Stimulated activated naive CD8-positive, alpha-beta T cell treated with anti-CD3 and anti-CD28 coated beads, Interleukin-15, Interleukin-2, amounts not matched to agents 100 U/mL and 50 U/mL, for 24 hours (primary cell): ENCODE data around the gene LMAN2.
"Not testable (repeated sequence)": the region's sequence is repeated elsewhere in the genome, so short reads cannot be mapped to it uniquely, and the experiment has no call there.

ENCODE experiments used
- ATAC-seq: fragments of 150-1000 bp; cut with Tn5 transposase; one replicate; pipeline ENCODE4 v1.10.0; 2021
- DNase-seq: peaks from one replicate; pipeline ENCODE4 v3.0.0; 2021

LMAN2 gene

DNA sequence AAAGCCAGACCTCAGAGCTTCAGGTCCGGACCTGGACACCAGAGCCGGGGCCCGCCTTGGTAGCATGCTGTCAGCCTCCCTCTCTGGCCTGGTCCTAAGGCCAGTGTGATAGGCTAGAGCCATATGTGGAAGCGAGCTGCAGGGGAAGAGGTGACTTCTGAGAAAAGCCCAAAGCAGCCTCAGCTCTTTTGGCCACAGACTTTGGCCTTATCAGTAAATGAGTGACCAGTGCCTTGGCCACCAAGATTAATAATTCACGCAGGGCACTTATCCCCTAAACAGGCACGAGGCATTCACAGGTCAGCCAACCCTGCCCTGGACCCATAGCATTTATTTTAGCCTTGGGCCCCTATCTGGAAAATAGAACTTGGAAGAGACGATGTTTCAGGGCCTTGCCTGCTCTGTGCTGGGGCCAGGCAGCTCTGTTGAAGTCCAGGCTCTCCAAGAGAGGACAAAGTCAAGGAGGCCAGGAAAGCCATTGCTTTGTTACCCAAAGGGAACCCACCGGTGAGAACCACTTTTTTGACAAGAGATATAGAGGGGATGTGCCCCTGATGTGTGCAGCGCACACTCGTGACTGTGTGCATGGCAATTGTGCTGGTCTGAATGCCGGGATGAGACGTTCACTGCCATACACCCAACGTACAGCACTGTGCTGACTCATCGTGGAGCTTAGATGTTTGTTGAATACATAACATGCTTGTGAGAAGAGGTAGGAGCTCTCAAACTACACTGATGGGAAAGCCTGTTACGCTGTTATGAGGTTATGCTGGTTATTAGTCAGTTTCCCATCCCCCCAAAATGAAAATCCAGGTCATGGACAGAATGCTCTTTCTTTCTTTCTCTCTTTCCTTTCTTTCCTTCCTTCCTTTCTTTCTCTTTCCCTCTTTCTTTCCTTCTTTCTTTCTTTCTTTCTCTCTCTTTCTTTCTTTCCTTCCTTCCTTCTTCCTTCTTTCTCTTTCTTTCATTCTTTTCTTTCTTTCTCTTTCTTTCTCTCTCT is 27.7 kb upstream of the LMAN2 start:
- ATAC-seq (peak; percentile 85), DNase-seq (no peak)

DNA sequence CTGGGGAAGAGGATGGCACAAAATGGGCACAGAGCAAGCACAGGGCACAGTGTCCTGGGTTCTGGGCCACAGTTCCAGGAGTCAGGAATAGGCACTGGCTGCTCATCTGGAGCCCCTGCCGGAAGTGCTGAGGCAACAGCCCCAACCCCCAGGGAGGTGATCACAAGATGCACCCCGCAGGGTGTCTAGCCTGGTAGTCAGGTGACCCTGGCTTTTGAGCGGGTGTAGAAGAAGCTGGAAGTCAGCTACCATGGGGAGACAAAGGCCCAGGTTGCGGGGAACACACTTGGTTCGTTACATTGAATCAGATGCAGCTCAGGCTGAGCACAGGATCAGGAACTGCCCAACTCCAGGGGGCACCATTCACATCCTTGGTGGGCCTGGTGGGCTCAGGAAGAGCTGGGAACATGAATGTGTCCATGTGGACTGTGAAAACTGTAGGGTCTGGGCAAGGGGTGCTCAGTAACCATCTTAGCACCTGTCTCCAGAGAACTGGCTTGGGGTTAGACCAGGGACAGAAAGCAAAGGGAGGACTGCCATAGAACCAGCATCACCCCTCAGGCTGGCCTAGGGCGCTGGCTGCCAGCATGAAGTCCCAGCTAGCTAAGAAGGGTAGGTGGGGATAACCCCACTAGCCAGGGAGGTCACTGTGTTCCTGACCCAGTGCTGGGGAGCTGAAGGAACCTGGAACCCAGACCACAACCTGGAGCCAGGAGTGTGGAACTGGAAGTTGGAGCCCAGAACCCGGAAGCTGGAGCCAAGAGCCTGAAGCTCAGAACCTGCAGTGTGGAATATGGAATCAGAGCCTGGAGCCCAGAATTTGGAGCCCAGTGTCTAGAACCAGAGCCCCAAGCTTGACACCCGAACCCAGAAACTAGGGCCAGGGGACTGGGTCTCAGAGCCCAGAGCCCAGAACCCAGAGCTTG is 26.6 kb upstream of the LMAN2 start:
- ATAC-seq = no peak
- no peak for DNase-seq

DNA sequence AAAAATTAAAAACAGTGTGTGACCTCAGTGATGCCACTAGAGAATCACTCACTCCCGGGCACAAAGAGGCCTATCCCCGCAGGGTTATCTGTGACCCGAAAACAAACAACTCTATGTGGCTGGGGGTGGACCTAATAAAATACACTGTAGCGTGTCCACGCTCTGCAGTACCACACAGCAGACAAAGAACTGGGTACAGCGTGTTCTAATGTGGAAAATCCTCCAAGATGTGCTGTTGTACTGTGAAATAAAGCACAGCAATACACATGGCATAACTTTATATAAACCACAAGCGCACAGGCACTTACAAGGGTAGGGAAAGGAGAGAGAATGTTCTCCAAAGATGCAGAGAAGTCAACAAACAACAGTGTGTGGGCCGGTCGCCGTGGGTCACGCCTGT is 24.6 kb upstream of the LMAN2 start:
- no peak for DNase-seq
- no peak for ATAC-seq

DNA sequence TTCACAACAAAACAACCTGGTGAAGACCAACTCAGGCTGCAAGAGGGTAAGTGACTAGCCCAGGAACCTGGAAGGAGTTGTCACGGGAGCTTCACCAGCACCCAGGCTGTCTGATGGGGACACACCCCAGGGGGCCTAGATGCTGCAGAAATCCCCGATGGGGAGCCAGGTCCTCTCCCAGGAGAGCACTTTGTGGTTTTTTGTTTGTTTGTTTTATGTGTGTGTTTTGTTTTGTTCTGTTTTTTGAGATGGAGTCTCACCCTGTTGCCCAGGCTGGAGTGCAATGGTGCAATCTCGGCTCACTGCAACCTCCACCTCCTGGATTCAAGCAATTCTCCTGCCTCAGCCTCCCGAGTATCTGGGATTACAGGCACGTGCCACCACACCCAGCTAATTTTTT is 24.0 kb upstream of the LMAN2 start:
- ATAC-seq, DNase-seq: not testable (repeated sequence)

DNA sequence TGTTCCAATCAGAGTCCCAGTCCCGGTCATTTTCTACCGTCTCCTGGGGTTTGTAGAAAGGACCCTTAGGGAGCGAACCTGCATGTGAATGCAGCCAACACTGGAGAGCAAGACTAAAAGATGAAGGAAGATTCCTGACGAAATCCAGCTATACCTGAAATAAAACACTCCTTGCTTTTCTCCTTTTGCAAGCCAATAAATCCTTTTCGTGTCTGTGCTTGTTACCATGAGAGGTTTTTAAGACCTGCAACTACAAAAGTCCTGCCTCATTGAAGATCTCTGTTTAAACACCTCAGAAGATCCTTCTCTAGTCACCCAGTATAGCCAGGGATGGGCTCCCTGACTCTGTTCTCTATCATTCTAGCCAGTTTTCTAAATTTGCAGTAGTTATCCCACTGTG is 22.7 kb upstream of the LMAN2 start:
- DNase-seq (no peak), ATAC-seq (no peak)

DNA sequence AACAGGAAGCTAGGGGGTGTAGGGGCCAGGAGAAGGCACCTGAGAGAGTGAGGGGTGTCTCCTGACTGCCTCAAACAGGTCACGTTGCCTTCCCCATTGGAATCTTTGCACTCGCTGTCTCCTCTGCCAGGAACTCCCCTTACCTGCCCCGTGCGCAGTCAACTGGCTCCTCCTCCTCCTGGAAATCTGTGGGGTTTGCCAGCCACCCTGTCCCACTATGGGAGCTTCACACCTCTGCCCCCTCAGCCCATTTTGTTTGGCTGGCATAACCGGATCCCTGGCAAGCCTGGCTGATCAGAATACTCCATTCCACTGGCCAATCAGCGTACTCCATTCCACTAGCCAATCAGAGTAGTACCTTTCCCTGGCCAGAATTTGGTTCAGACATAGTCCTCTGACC is 22.3 kb upstream of the LMAN2 start:
- ATAC-seq = no peak
- DNase-seq = no peak

DNA sequence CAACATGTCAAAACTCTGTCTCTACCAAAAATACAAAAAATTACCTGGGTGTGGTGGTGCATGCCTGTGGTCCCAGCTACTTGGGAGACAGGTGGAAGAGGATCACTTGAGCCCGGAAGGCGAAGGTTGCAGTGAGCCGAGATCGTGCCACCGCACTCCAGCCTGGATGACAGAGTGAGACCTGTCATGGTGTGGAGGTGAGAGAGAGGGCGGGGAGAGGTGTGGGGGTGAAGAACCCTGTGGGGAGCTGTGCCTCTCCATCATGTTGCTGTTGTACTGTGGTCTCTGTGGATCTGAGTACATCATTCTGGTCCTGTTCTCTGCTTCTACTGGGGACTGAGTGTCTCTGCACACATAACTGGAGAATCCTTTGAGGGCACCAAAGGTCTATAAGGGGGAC is 21.4 kb upstream of the LMAN2 start:
- ATAC-seq (no peak), DNase-seq (no peak)

DNA sequence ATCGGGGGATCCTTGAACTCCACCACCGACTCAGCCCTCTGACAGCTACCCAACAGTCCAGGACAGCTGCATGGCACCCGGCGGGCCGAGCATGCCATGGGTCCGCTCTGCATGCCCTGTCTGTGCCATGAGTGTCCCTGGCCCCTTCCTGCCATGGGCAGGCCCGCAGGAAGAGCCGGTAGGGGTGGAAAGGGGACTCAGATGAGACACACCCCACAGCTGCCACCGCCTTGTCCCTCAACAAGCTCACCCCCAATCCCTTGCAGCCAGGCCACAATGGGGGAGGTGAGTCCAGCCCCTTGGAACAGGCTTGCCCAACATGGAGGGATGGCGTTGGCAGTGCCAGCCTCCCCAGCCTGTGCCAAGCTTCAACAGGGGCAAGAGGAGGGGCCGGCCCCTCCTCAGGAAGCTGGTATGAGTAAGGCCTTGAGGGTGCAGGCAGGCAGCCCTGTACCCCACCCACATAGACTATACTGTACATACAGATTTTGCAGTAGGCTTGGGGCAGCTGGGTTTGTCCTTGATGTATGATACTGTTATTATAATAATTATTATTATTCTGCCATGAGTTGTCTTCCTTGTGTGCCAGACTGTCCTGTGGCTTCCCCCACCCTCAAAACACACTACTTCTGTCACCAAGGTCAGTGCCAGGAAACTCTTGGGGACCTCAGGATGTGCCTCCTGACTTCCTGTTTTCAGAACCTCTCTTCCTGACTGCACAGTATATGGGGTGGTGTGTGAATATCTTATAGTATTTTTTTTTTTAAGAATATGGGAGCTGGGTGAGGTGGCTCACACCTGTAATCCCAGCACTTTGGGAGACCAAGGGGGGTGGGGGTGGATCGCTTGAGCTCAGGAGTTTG is 20.8 kb upstream of the LMAN2 start:
- DNase-seq (no peak), ATAC-seq (no peak)

DNA sequence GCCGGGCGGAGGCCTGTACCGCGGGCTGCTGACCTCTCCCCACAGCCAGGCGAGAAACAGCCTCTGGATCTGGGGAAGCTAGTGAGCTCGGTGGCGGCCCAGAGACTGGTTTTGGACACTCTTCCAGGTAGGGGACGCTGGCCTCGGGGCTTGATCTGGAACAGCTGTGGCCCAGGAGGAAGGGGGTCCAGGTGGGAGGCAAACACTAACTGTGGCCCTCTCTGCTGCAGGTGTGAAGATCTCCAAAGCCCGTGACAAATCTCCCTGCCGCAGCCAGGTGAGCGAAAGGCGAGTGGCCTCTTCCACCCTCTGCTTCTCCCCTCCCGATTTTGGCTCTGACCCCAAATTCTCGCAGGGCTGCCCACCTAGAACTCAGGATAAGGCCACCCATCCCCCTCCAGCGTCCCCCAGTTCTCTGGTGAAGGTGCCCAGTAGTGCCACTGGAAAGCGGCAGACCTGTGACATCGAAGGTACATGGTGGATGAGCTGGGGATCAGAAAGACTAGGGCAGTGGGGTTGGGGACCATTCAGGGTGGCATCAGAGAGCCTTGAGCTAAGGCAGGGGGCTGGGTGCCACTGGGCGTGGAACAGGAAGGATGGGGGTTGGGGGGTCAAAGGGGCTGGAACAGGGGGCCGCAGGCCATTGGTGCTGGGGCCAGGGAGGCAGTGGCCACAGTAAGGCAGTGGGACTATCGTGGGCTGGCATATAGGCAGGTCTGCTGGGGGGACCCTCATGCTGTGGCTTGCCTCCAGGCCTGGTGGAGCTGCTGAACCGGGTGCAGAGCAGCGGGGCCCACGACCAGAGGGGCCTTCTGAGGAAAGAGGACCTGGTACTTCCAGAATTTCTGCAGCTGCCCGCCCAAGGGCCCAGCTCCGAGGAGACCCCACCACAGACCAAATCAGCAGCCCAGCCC is 19.9 kb upstream of the LMAN2 start:
- no peak for ATAC-seq
- no peak for DNase-seq

DNA sequence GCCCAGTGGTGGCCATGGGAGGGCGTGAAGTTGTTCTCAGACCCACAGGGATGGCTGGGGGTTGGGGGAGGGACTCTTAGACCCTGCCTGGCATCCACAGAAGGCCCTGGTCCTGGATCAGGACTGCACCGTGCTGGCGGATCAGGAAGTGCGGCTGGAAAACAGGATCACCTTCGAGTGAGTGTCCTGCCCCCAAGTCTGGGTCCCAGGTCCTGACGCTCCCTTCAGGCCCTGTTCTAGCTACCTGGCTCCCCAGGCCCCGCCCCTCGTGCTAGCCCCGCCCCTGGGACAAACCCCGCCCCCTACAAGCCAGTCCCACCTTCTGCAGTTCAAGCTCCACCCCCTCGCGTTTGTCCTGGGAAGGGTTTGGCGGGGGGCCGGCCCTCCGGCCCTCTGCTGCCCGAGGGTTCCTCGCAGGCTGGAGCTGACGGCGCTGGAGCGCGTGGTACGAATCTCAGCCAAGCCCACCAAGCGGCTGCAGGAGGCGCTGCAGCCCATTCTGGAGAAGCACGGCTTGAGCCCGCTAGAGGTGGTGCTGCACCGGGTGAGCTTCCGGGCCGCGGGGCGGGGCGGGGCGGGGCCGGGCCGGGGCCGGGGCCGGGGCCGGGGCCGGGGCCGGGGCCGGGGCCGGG is 19.1 kb upstream of the LMAN2 start:
- peak; percentile 50 for DNase-seq
- peak; percentile 53 for ATAC-seq

DNA sequence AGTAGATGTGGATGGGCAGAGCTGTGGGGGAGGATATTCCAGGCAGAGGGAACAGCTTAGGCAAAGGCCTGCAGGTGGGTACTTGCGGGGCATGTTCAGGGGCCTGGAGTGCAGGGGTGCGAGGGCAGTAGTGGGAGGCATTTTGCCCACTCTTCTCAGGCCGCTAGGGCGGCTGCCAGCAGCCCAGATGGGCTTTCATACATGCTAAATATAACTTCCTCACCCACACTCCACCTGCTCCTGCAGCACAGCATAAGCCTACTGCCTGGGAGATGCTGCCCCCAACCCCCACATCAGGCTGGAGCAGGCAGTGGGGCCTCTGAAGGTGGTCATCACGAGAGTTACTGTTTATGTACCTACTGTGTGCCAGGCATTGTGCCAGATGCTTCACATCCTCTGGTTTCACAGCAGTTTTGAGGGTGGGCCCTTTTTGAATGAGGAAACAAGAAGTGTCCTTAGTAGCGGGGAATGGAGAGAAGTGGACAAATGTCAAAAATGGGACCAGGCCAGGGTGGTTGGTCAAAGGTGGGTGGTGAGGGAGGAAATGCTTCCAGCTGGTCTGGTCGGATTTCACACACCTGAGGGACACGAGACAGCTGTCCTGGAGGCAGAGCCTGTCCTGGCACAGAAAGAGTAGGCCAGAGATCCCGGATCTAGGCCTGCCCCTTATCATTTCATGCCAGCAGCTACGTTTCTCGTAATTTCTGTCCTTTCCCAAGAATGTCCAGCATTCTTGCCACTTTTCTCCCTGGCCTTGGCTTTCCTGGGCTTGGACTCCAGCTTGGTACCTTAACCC is 18.4 kb upstream of the LMAN2 start:
- ATAC-seq (no peak), DNase-seq (no peak)

DNA sequence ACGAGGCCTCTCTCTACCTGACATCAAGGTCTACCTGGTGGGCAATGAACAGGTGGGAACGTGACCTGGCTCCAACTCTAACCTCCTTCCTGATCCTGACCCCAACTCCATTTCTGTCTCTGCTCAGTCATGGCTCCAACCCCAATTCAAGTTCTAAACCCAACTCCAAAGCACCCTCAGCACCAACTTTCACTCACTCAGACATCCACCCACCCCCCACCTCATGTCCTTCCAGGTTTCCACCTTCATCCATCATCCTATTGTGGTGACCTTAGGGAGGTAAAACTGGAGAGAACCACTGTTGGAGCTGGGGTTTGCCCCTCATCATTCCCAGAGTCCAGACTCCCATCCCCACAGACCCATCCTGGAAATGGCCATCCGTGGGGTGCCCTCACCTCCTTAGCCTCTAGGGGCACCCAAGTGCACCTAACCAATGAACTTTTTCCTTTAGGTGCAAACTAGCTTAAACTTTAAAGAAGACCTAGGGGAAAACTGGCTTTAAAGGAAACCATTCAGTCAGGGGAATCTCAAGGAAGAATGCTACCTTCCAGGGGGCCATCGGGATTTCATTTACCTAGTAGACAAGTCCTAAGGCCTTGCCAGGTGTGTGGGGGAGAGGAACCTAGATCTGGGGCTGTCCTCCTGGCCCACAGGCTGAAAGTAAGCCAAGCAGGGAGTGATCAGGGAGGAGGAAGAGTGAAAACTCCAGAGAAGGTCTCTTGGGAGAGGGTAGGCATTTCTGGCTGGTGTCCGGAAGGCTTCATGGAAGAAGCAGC is 17.6 kb upstream of the LMAN2 start:
- ATAC-seq (no peak), DNase-seq (peak; percentile 50)

DNA sequence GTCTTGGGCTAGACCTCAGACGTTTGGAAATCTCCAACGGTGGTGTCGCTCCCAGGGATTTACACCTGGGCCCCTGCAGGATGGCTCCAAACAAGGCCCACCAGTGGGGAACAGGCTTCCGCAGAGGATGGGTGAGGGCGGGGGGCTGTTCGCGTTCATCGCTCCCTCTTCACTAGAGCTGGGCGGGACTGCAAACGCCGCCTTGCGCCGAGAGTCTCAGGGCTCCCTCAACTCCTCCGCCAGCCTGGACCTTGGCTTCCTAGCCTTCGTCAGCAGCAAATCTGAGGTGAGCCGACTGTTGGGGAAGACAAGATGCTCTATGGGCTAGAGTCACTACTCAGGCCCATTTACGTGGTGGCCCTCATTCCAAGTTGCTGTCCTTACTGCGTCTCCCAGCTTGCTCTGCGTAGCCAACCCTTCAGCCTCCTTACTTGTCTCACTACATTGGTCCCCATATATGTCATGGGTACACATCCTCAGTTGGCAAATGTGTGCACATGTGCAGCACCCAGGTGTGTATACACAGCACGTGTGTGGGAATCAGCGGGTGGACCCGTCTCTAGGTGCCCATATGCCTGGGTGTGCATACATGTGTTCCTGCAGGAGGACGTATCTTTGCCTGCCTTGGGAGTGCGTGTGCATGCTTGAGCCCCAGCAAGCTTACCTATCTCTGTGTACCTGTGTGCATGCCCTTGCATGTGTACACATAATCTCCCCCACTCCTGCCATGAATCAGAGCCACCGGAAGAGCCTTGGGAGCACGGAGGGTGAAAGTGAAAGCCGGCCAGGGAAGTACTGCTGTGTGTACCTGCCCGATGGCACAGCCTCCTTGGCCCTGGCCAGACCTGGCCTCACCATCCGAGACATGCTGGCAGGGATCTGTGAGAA is 16.8 kb upstream of the LMAN2 start:
- ATAC-seq = no peak
- DNase-seq = no peak

DNA sequence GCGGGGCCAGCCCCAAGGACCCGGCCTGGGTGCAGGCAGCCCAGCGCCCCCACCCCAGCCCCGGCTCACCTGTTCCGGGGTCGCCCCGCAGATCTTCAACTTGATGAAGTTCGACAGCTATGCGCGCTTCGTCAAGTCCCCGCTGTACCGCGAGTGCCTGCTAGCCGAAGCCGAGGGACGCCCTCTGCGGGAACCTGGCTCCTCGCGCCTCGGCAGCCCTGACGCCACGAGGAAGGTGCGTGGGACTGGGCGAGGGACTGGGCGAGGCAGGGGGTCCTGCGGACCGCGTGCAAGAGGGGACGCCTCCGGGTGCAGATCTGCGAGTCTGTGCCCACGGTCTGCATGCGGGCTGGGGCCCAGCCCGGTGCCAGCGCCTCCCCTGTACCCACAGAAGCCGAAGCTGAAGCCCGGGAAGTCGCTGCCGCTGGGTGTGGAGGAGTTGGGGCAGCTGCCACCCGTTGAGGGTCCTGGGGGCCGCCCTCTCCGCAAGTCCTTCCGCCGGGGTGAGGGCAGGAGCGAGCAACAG is 15.9 kb upstream of the LMAN2 start:
- no peak for DNase-seq
- no peak for ATAC-seq

DNA sequence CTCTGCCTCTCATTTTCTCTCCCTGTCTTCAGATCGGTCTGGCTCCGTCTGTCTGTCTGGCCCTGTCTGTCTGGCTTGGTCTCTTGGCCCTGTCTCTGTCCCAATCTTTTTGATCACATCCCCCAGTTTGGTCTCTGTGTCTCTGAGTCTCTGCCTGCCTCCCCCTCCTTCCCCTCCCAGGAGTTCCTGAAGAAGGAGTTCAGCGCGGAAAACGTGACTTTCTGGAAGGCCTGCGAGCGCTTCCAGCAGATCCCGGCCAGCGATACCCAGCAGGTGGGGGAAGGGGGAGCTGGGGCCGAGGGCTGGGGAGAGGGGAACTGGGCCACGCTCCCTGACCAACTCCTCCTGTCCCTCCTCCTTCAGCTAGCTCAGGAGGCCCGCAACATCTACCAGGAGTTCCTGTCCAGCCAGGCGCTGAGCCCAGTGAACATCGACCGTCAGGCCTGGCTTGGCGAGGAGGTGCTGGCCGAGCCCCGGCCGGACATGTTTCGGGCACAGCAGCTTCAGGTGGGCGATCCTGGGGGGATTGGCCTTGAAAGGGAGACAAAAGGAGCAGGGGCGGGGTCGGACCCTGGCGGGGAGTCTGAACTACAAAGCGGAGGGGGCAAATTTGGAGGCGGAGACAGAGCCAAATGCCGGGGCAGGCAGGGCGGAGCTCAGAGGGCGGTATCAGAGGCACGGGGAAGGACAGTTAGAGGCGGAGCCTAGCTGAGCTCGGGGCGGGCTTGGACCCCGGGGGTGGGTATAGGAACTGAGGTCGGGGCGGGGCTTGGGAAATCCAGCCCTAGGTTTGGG is 15.3 kb upstream of the LMAN2 start:
- no peak for ATAC-seq

DNA sequence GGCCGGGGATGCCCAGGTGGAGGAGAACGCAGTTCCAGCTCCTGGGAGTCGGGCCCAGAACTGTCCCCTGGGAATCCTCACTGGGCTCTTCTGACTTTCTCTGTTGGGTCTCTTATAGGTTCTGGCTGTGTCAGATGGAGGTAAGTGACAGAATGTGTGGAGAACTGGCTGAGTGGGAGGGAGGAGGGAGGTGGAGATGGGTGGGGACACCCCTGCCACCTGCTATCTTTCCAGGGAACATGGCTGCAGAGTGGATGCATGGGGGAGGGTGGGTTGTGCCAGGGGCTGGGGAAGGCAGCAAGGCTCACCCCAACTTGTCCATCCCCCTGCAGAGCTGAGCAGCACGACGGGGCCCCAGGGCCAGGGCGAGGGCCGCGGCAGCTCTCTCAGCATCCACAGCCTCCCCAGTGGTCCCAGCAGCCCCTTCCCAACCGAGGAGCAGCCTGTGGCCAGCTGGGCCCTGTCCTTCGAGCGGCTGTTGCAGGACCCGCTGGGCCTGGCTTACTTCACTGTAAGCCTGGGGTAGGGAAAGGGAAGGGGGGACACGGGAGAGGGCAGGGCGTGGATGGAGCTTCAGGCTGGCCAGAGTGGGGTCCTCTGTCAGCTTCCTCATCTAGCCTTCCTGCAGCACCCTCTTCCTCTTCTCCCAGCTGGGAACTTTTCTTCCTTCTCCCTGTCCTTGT is 14.5 kb upstream of the LMAN2 start:
- DNase-seq = no peak
- no peak for ATAC-seq

More for the DNA sequence above, 15.3 kb upstream of the LMAN2 start:
- DNase-seq = no peak
